GM23338 (cell line): ENCODE data around the gene IL1F10. TPM values are rescaled to one million over a fixed set of nuclear protein-coding genes. Genes with fewer than 3 reads are reported as not detected.

Experiments used
- ATAC-seq: fragments of 200-7000 bp; cut with Tn5 transposase; 3 replicates; pipeline ENCODE4 v1.9.1; 2020
- DNase-seq: peaks from one replicate; pipeline ENCODE4 v3.0.0-alpha.2; 2015; ENCODE audit warnings: low spot score
- H2AFZ ChIP-seq: fragments of 200-600 bp; sonication (generic); 2 replicates; pipeline ENCODE4 v1.8.0; 2016; ENCODE audit warnings: antibody characterized with exemption, mild to moderate bottlenecking, moderate library complexity
- H3F3A ChIP-seq: fragments of 200-600 bp; sonication (generic); replicated peaks from 2 replicates; pipeline ENCODE4 v1.8.0; 2017; ENCODE audit warnings: antibody characterized with exemption, mixed run types, low read depth
- H3K27ac ChIP-seq: fragments of 200-600 bp; sonication (generic); 2 replicates; pipeline ENCODE4 v1.6.1; 2016; ENCODE audit warnings: low read depth
- H3K27me3 ChIP-seq: fragments of 200-600 bp; sonication (generic); 2 replicates; pipeline ENCODE4 v1.8.0; 2016; ENCODE audit warnings: mild to moderate bottlenecking, mixed run types, moderate library complexity; ENCODE audit not compliant: insufficient read depth
- H3K36me3 ChIP-seq: fragments of 200-600 bp; sonication (generic); 2 replicates; pipeline ENCODE4 v1.8.0; 2016; ENCODE audit warnings: mild to moderate bottlenecking; ENCODE audit not compliant: insufficient read depth
- H3K4me1 ChIP-seq: fragments of 200-600 bp; sonication (generic); 2 replicates; pipeline ENCODE4 v1.8.0; 2016; ENCODE audit warnings: mild to moderate bottlenecking, moderate library complexity; ENCODE audit not compliant: insufficient read depth
- H3K4me2 ChIP-seq: fragments of 200-600 bp; sonication (generic); 2 replicates; pipeline ENCODE4 v1.7.1; 2017; ENCODE audit warnings: mixed run types
- H3K4me3 ChIP-seq: fragments of 200-600 bp; sonication (generic); 2 replicates; pipeline ENCODE4 v1.6.1; 2016; ENCODE audit warnings: mixed run types
- H3K79me2 ChIP-seq: fragments of 200-600 bp; sonication (generic); replicated peaks from 2 replicates; pipeline ENCODE4 v1.8.0; 2017; ENCODE audit warnings: mild to moderate bottlenecking; ENCODE audit not compliant: insufficient read depth
- H3K9me2 ChIP-seq: fragments of 200-600 bp; sonication (generic); 2 replicates; pipeline ENCODE4 v1.8.0; 2017; ENCODE audit not compliant: insufficient read depth
- H4K20me1 ChIP-seq: fragments of 200-600 bp; sonication (generic); replicated peaks from 2 replicates; pipeline ENCODE4 v1.8.0; 2017; ENCODE audit warnings: mild to moderate bottlenecking; ENCODE audit not compliant: insufficient read depth
- H3K27ac Mint-ChIP-seq: 2 replicates; pipeline ENCODE4 v1.8.0; 2020; ENCODE audit warnings: inconsistent platforms, mild to moderate bottlenecking, moderate library complexity, mixed read lengths
- H3K27me3 Mint-ChIP-seq: 3 replicates; pipeline ENCODE4 v1.8.0; 2022; ENCODE audit warnings: low read depth, mild to moderate bottlenecking, moderate library complexity, mixed read lengths, inconsistent platforms; ENCODE audit not compliant: insufficient read depth, poor library complexity
- H3K36me3 Mint-ChIP-seq: 3 replicates; pipeline ENCODE4 v1.8.0; 2021; ENCODE audit warnings: low read depth, mild to moderate bottlenecking, inconsistent platforms, moderate library complexity, mixed read lengths
- H3K4me1 Mint-ChIP-seq: 3 replicates; pipeline ENCODE4 v1.8.0; 2020; ENCODE audit warnings: mild to moderate bottlenecking, inconsistent platforms, mixed read lengths
- H3K4me3 Mint-ChIP-seq: 3 replicates; pipeline ENCODE4 v1.8.0; 2021; ENCODE audit warnings: moderate library complexity, mild to moderate bottlenecking, inconsistent platforms, mixed read lengths
- H3K9me3 Mint-ChIP-seq: 3 replicates; pipeline ENCODE4 v1.8.0; 2020; ENCODE audit warnings: moderate library complexity, mild to moderate bottlenecking, inconsistent platforms, mixed read lengths
- CREB1 ChIP-seq: fragments of 250-450 bp; sonication (Bioruptor Pico); IDR thresholded peaks from 2 replicates; pipeline ENCODE4 v1.5.0; 2020; ENCODE audit warnings: low read depth, mild to moderate bottlenecking, moderate library complexity
- CTCF ChIP-seq, 2 experiments: fragments of 200-600 bp in 1 of 2; sonication (generic) in 1 of 2; conservative IDR thresholded peaks; 2 replicates each; pipeline versions ENCODE4 v1.5.1 to v1.6.1; 2016 to 2017; ENCODE audit warnings: antibody characterized with exemption in 2 of 2, low read depth in 2 of 2, mild to moderate bottlenecking in 2 of 2, moderate library complexity in 1 of 2
- EZH2 ChIP-seq: fragments of 200-600 bp; sonication (generic); IDR thresholded peaks from one replicate; pipeline ENCODE4 v1.8.0; 2017; ENCODE audit warnings: antibody characterized with exemption, mild to moderate bottlenecking, low read depth; ENCODE audit not compliant: unreplicated experiment
- EZH2phosphoT487 ChIP-seq: fragments of 200-600 bp; sonication (generic); IDR thresholded peaks from one replicate; pipeline ENCODE4 v1.8.1; 2018; ENCODE audit warnings: antibody characterized with exemption; ENCODE audit not compliant: unreplicated experiment
- NANOG ChIP-seq: IDR thresholded peaks from 2 replicates; pipeline ENCODE4 v1.6.1; 2016; ENCODE audit warnings: antibody characterized with exemption, borderline replicate concordance
- POLR2AphosphoS5 ChIP-seq: IDR thresholded peaks from 2 replicates; pipeline ENCODE4 v1.6.1; 2016; ENCODE audit warnings: antibody characterized with exemption, low read depth
- REST ChIP-seq: IDR thresholded peaks from one replicate; pipeline ENCODE4 v1.6.1; 2018; ENCODE audit warnings: antibody characterized with exemption; ENCODE audit not compliant: unreplicated experiment
- STAT1 ChIP-seq: IDR thresholded peaks from one replicate; pipeline ENCODE4 v1.6.1; 2016; ENCODE audit warnings: antibody characterized with exemption; ENCODE audit not compliant: unreplicated experiment
- ZNF114 ChIP-seq: fragments of 250-450 bp; sonication (Bioruptor Pico); IDR thresholded peaks from 2 replicates; pipeline ENCODE4 v1.5.0; 2020; ENCODE audit warnings: mild to moderate bottlenecking, moderate library complexity
- ZNF331 ChIP-seq: fragments of 250-450 bp; sonication (Bioruptor Pico); IDR thresholded peaks from 2 replicates; pipeline ENCODE4 v1.5.0; 2020; ENCODE audit warnings: low read depth, mild to moderate bottlenecking, moderate library complexity
- ZNF462 ChIP-seq: fragments of 250-450 bp; sonication (Bioruptor Pico); IDR thresholded peaks from 2 replicates; pipeline ENCODE4 v1.5.0; 2020; ENCODE audit warnings: mild to moderate bottlenecking, moderate library complexity
- polyA plus RNA-seq: library from polyadenylated mRNA; unstranded; fragments of >200 nt; fragmentation: Nextera tagmentation; extraction: Ambion mirVana; gene quantifications from 2 replicates; pipeline ENCODE4 v1.2.1, GENCODE V29; 2016
- total RNA-seq: library from RNA; depleted of rRNA; stranded (reverse); fragments of >200 nt; shearing (Covaris generic); gene quantifications from 2 replicates; pipeline ENCODE4 v1.2.3, GENCODE V29; 2014
- TF ChIP-seq, protein P1 (sequence below): IDR thresholded peaks from 2 replicates; pipeline ENCODE4 v1.6.1; 2016; ENCODE audit warnings: antibody characterized with exemption

IL1F10 gene
- total and polyA plus RNA-seq, 2 experiments from 2014 or later, result not detected

GRCh38 chr2:113112871-113113270, 45.1 kb downstream of the IL1F10 start (continued):
- TF ChIP-seq ZNF462, result no peak
- no peak for TF ChIP-seq EZH2phosphoT487

GRCh38 chr2:113113807-113114206, 46.0 kb downstream of the IL1F10 start:
- H3K27ac Mint-ChIP-seq, result no peak overlapping the region
- no peaks in the 10 kb centered on the region for H3K27me3 Mint-ChIP-seq
- Histone ChIP-seq H4K20me1 (no peaks in the 10 kb centered on the region), H3K79me2 (no peaks in the 10 kb centered on the region), H3K4me2 (no peak overlapping the region), H3K9me2 (peaks cover 17% of the 10 kb centered on the region), H3F3A (no peaks in the 10 kb centered on the region), H3K36me3 (no peaks in the 10 kb centered on the region), H3K4me1 (peaks cover 9% of the 10 kb centered on the region; the same call in 1 of the 2 replicates), H3K27ac (no peak overlapping the region), H3K4me3 (no peak overlapping the region), H3K27me3 (no peaks in the 10 kb centered on the region), H2AFZ (no peak overlapping the region)
- H3K9me3 Mint-ChIP-seq, result no peaks in the 10 kb centered on the region
- no peak overlapping the region for H3K4me3 Mint-ChIP-seq
- DNase-seq, result no peak
- H3K4me1 Mint-ChIP-seq, result no peaks in the 10 kb centered on the region
- no peak for ATAC-seq
- no peaks in the 10 kb centered on the region for H3K36me3 Mint-ChIP-seq
- TF ChIP-seq POLR2AphosphoS5 (no peak), STAT1 (no peak), ZNF331 (CRISPR knock-in tag) (no peak), EZH2phosphoT487 (no peak), NANOG (no peak), REST (no peak), ZNF114 (CRISPR knock-in tag) (no peak), CTCF (conservative IDR thresholded peaks at IDR 0.05; ENCODE audit: low read depth in 2 of 2) (no peak), EZH2 (no peak), CREB1 (CRISPR knock-in tag) (no peak)
- TF ChIP-seq, protein P1, sequence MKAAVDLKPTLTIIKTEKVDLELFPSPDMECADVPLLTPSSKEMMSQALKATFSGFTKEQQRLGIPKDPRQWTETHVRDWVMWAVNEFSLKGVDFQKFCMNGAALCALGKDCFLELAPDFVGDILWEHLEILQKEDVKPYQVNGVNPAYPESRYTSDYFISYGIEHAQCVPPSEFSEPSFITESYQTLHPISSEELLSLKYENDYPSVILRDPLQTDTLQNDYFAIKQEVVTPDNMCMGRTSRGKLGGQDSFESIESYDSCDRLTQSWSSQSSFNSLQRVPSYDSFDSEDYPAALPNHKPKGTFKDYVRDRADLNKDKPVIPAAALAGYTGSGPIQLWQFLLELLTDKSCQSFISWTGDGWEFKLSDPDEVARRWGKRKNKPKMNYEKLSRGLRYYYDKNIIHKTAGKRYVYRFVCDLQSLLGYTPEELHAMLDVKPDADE, result no peak
